GM19328 (cell line): ENCODE data around the gene RNF32.
"Not testable (repeated sequence)": the region's sequence is repeated elsewhere in the genome, so short reads cannot be mapped to it uniquely, and the experiment has no call there.

Source experiments
- ATAC-seq: cut with Tn5 transposase; IDR thresholded peaks from one replicate; pipeline ENCODE4 v1.9.1; 2021; ENCODE audit warnings: mild to moderate bottlenecking, moderate library complexity; ENCODE audit not compliant: unreplicated experiment

The RNF32 gene

GRCh38 chr7:156639426-156640256 lies 933 bp upstream of the RNF32 start:
- ATAC-seq: no peak

DNA sequence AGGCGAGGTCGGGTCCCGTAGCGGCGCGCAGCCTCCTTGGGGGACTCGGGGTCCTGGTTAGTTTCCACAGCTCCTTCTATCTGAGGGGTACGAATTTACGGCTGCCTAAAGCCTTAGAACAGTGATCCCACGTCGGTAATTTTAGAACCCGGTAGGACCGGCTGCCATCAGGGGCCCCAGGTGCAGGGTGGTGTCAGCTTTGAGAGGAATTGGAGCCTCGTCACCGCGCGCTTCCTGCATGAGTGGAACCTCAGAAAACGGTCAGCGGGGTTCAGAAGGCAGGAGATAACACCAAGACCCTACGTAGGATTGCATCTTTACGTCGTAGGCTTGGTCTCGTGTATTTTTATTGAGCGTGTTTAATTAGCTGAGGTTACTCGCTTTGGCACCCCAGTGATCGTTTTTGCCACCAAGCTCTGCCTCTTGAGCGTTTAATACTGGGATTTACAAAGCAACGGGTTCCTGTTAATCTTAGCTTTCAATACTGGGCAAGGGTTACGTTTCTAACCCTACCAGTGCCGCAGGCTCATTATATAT lies 443 bp downstream of the RNF32 start:
- peak; percentile 41 for ATAC-seq

- no peak for ATAC-seq
Observed at GRCh38 chr7:156642306-156643045, 1.9 kb downstream of the RNF32 start.

GRCh38 chr7:156647330-156647729 lies 6.8 kb downstream of the RNF32 start:
- ATAC-seq: not testable (repeated sequence)

GRCh38 chr7:156650042-156650441 lies 9.5 kb downstream of the RNF32 start:
- ATAC-seq: no peak

GRCh38 chr7:156651474-156651873 lies 10.9 kb downstream of the RNF32 start:
- ATAC-seq: no peak

- no peak for ATAC-seq
Observed at GRCh38 chr7:156652886-156653568, 12.5 kb downstream of the RNF32 start.

DNA sequence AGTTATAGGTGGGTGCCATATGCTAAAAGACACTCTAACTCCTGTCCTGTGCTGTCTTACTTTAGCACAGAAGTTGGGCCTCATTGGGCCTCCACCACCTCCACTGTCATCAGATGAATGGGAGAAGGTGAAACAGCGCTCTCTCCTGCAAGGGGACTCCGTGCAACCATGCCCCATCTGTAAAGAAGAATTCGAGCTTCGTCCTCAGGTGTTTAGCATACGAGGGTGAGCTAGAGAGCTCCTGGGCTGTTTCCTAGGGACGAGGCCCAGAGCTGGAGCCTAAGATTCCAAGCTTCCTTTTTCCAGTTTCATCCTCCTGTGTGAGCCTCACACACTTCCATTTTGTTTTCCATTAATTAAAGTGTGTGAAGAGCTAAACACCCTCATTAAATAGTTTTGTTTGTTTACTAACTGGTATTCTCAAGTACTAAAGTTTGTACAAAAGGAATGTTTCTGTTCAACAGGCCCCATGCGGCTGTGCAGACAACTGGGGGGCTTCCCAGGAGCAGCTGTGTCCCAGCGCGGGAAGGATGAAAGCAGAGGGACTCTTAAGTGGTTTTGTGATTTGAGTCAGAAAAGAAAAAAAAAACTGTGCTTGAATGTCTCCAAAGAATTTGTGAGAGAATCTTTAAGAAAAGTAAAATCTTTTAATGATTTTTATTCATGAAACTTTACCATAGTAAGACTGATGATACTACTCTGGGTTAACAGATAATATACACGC lies 14.1 kb downstream of the RNF32 start:
- ATAC-seq: no peak

DNA sequence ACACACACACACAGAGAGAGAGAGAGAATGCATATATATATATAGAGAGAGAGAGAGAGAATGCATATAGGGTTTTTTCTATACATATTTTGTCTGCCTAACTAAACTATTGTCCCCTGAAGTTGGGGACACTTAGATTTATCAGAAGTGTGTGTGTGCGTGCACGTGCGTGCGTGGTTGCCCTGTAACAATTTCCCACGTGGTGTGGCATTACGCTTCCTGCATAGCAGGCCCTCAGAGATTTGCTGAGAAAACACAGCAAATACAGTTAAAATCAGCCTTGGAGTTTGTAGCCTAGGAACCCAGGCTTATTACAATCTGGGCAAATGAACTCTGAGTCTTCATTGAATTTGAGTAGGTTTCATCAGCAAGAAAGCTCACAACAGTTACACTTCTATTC lies 14.7 kb downstream of the RNF32 start:
- ATAC-seq: no peak

DNA sequence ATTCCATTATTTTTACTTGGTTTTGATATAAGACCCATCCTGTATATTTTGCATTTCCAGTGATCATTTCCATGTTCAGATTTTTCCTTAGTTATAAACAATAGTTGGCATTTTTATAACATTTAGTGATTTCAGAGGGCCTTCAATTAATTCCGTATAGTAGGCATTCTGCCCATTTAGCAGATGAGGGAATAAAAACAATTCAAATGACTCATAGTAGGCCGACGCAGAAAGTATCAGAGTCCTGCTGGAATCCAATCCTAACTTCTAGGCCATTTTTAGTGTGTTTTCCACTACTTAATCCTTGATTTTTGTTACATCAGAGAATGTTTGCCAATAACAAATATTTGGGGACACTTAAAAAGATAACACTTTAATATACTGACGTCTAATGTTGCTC lies 15.4 kb downstream of the RNF32 start:
- ATAC-seq: no peak

DNA sequence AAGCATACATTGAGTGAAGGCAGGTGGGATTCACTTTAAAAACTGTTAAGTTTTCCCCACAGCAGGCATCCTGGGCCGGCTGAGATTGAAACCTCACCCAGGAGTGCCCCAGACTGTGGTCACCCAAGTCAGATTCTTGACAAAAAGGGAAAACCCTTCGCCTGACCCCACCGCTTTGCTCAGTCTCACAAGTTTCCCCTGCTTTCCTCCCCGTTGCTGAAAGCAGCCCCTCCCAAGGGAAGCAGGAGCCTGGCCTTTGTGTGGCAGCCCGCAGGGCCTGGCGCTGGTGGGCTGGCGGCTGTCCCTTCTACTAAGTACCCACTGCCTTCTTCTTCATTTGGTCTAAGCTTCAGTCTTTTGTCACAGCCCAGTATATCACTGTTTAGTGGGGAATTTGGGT lies 16.0 kb downstream of the RNF32 start:
- ATAC-seq: no peak

GRCh38 chr7:156657681-156658080 lies 17.1 kb downstream of the RNF32 start:
- ATAC-seq: no peak

GRCh38 chr7:156659203-156659602 lies 18.6 kb downstream of the RNF32 start:
- no peak for ATAC-seq

DNA sequence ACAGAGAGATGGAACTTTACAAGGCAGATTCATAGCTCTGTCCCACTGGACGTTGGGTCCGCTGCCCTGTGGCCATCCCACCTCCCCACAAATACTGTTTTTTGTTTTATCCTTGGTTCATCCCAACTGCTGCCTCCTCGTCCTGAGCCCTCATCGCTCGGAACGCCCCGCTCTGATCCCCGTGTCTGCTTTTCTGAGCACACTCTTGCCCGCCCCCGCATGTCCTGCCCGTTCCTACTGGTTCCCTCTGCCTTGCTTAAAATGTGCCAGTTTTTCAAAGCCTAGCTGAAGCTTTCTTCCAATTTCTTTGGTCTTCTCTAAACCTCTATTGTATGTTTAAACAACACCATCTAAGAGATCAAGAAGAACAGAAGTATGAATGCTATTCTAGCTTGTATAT lies 19.4 kb downstream of the RNF32 start:
- no peak for ATAC-seq

- ATAC-seq: no peak
Observed at GRCh38 chr7:156661637-156662036, 21.1 kb downstream of the RNF32 start.

GRCh38 chr7:156662277-156662676 lies 21.7 kb downstream of the RNF32 start:
- ATAC-seq: no peak

GRCh38 chr7:156665101-156665500 lies 24.5 kb downstream of the RNF32 start:
- no peak for ATAC-seq

GRCh38 chr7:156666368-156667109 lies 26.0 kb downstream of the RNF32 start:
- ATAC-seq: no peak

DNA sequence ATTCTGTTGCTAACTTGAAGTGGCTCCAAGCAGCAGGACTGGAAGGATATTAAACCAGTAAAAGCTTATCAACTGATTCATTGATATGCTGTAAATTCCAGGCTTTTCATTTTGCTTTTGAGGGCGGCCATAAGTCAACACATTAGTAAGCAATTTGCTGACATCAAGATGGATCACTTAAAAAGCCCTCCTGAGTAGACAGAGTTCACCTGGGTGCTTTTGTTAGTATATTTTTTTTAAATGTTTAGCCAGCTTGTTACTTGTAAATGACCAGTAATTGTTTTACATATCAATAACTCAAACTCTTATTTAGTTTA lies 26.5 kb downstream of the RNF32 start:
- ATAC-seq: no peak

- no peak for ATAC-seq
Observed at GRCh38 chr7:156668130-156668741, 27.7 kb downstream of the RNF32 start.
